Measurements from ENCODE around the gene KAZN. TPM values are rescaled to one million over a fixed set of nuclear protein-coding genes. Genes with fewer than 3 reads are reported as not detected.

Gene KAZN
- polyA plus RNA-seq, 2 of the 4 experiments (the other 2 are of a cell fraction): 1.3 to 1.9 TPM

DNA sequence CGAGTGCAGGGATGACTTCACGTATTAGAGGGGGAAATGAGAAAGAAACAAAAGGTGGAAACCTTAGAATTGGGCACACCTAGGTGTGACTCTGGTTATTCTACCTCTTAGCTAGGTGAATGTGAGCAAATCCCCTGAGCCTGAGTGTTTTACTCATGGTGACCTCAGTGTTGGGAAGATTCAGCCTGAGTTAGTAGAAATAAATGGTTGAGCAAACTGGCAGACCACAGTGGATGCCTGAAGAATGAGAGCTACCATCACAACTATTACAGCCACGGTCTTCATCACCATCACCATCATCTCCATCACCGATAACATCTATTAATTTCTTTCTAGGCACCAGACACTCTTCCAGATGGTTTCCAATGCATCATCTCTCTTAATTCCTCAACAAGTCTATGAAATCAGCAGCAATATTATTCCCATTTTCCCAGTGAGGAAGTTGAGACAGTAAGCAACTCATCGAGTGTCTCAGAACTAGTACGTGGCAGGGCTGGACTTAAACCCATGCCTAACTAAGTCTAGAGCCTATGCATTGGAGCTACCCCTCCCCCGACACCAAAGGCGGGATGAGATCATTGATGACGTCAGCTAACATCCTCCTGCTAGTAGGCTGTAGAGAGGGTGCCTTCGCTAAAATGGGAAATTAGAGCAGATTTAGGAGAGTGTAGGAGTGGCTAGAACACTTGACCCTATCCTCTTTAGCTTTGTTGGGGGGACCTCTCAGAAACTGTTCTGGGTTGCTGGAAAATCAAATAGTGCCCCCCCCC lies 7.9 kb upstream of the KAZN start:
- no peak overlapping the region for H3K27ac ChIP-seq
- whole genome bisulfite sequencing (ENCODE audit: missing lambda C conversion rate): 3% methylated on average over 8 of the region's 10 CpGs
- no peak for ATAC-seq
- no peak overlapping the region for H3K4me3 ChIP-seq
- H3K4me2 ChIP-seq: no peak overlapping the region
- no peak for DNase-seq (ENCODE audit: low read depth in 1 of 2, low spot score in 1 of 2)
- FAIRE-seq: no peak
- no peaks in the 10 kb centered on the region for H3K4me1 ChIP-seq
- ChIA-PET CTCF (no interaction called here), POLR2A (no interaction called here)
- no peak for TF ChIP-seq ESRRA (IDR thresholded peaks at IDR 0.05; ENCODE audit: borderline replicate concordance, low read length)
- TF ChIP-seq FOXS1 (CRISPR knock-in tag; IDR thresholded peaks at IDR 0.05): no peak
- no peak for TF ChIP-seq PHF8 (IDR thresholded peaks at IDR 0.05; ENCODE audit: borderline replicate concordance, low read depth)
- TF ChIP-seq, protein P1, sequence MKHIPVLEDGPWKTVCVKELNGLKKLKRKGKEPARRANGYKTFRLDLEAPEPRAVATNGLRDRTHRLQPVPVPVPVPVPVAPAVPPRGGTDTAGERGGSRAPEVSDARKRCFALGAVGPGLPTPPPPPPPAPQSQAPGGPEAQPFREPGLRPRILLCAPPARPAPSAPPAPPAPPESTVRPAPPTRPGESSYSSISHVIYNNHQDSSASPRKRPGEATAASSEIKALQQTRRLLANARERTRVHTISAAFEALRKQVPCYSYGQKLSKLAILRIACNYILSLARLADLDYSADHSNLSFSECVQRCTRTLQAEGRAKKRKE (CRISPR knock-in tag; IDR thresholded peaks at IDR 0.05; ENCODE audit: low read depth): no peak
- H3K9me3 ChIP-seq: no peaks in the 10 kb centered on the region

DNA sequence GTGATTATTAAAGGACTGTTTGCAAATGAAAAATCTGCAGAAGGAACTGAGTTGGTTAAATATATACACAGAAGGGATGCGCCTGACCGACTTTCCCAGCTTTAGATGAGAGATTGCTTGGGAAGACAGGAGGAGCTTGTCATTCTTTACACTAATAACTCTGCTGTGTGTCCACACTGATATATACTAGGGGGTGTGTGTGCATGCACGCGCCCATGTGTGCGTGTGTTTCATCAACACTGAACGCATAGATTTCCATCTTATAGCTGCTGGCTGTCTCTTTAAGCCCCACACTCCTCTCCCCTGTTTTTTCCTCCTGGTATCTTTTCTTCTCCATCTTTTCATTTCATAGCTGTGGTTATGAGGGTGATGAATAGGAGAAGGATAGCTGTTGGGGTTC lies 6.9 kb upstream of the KAZN start:
- no peaks in the 10 kb centered on the region for H3K4me1 ChIP-seq
- ATAC-seq (no peak), FAIRE-seq (no peak), DNase-seq (ENCODE audit: low read depth in 1 of 2, low spot score in 1 of 2) (no peak)
- H3K4me3 ChIP-seq: no peak overlapping the region
- H3K4me2 ChIP-seq: no peak overlapping the region
- no peak for TF ChIP-seq JUNB (IDR thresholded peaks at IDR 0.05)
- no peak for TF ChIP-seq NPAS2 (CRISPR knock-in tag; IDR thresholded peaks at IDR 0.05; ENCODE audit: borderline replicate concordance)
- TF ChIP-seq, protein P2, sequence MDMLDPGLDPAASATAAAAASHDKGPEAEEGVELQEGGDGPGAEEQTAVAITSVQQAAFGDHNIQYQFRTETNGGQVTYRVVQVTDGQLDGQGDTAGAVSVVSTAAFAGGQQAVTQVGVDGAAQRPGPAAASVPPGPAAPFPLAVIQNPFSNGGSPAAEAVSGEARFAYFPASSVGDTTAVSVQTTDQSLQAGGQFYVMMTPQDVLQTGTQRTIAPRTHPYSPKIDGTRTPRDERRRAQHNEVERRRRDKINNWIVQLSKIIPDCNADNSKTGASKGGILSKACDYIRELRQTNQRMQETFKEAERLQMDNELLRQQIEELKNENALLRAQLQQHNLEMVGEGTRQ (IDR thresholded peaks at IDR 0.05): no peak
- TF ChIP-seq, protein P3, sequence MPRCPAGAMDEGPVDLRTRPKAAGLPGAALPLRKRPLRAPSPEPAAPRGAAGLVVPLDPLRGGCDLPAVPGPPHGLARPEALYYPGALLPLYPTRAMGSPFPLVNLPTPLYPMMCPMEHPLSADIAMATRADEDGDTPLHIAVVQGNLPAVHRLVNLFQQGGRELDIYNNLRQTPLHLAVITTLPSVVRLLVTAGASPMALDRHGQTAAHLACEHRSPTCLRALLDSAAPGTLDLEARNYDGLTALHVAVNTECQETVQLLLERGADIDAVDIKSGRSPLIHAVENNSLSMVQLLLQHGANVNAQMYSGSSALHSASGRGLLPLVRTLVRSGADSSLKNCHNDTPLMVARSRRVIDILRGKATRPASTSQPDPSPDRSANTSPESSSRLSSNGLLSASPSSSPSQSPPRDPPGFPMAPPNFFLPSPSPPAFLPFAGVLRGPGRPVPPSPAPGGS (IDR thresholded peaks at IDR 0.05): no peak
- TF ChIP-seq POLR2AphosphoS2 (conservative IDR thresholded peaks at IDR 0.05; ENCODE audit: low read length): no peak
- no peak for TF ChIP-seq FOSB (CRISPR knock-in tag; IDR thresholded peaks at IDR 0.05)
- no peak for TF ChIP-seq RARB (CRISPR knock-in tag; IDR thresholded peaks at IDR 0.05)
- TF ChIP-seq, protein P4, sequence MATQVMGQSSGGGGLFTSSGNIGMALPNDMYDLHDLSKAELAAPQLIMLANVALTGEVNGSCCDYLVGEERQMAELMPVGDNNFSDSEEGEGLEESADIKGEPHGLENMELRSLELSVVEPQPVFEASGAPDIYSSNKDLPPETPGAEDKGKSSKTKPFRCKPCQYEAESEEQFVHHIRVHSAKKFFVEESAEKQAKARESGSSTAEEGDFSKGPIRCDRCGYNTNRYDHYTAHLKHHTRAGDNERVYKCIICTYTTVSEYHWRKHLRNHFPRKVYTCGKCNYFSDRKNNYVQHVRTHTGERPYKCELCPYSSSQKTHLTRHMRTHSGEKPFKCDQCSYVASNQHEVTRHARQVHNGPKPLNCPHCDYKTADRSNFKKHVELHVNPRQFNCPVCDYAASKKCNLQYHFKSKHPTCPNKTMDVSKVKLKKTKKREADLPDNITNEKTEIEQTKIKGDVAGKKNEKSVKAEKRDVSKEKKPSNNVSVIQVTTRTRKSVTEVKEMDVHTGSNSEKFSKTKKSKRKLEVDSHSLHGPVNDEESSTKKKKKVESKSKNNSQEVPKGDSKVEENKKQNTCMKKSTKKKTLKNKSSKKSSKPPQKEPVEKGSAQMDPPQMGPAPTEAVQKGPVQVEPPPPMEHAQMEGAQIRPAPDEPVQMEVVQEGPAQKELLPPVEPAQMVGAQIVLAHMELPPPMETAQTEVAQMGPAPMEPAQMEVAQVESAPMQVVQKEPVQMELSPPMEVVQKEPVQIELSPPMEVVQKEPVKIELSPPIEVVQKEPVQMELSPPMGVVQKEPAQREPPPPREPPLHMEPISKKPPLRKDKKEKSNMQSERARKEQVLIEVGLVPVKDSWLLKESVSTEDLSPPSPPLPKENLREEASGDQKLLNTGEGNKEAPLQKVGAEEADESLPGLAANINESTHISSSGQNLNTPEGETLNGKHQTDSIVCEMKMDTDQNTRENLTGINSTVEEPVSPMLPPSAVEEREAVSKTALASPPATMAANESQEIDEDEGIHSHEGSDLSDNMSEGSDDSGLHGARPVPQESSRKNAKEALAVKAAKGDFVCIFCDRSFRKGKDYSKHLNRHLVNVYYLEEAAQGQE (IDR thresholded peaks at IDR 0.05): no peak
- TF ChIP-seq ESRRA (IDR thresholded peaks at IDR 0.05; ENCODE audit: borderline replicate concordance, low read length): no peak
- no peak for TF ChIP-seq KDM1A (IDR thresholded peaks at IDR 0.05; ENCODE audit: low read depth)
- no peak for TF ChIP-seq ZNF302 (CRISPR knock-in tag; IDR thresholded peaks at IDR 0.05)
- no peak for TF ChIP-seq RAD21 (conservative IDR thresholded peaks at IDR 0.05 in 1 of 2, IDR thresholded peaks at IDR 0.05 in 1 of 2)
- H3K27ac ChIP-seq: no peak overlapping the region
- whole genome bisulfite sequencing (ENCODE audit: missing lambda C conversion rate): 45% methylated on average over 6 of the region's 6 CpGs
- H3K9me3 ChIP-seq: no peaks in the 10 kb centered on the region
- ChIA-PET POLR2A (no interaction called here), CTCF (interaction anchor here (0.5 kb wide), 1 partner anchor 183 kb away, joined by 3 read pairs; no protein-coding TSS in a partner anchor)

Measured in A549 (cell line).